SK-N-SH (cell line): ENCODE results near the gene NT5C1B. TPM values are rescaled to one million over a fixed set of nuclear protein-coding genes. Genes with fewer than 3 reads are reported as not detected.

Experiments
- CTCF ChIA-PET: fragments of 300-600, 350-600 bp; formaldehyde crosslinking; extraction: SDS; loops from one replicate; lab custom pipeline; 2021; lab: Yijun Ruan, JAX
- POLR2A ChIA-PET: fragments of 350-600 bp; sonication (Branson Sonifier 250); formaldehyde crosslinking; extraction: SDS; loops from one replicate; lab custom pipeline; 2020; ENCODE audit warnings: antibody characterized with exemption, inconsistent platforms; lab: Yijun Ruan, JAX
- DNase-seq: peaks from one replicate; pipeline ENCODE4 v3.0.0; 2012
- H2AFZ ChIP-seq: fragments of 200-600 bp; sonication (generic); 2 replicates; pipeline ENCODE4 v1.8.1; 2016; ENCODE audit warnings: antibody characterized with exemption, mild to moderate bottlenecking, low read depth
- H3F3A ChIP-seq: fragments of 200-600 bp; sonication (generic); replicated peaks from 2 replicates; pipeline ENCODE3; 2016; ENCODE audit warnings: antibody characterized with exemption, mild to moderate bottlenecking; ENCODE audit not compliant: insufficient read depth
- H3K27ac ChIP-seq, 2 experiments: fragments of 200-500 bp in 1 of 2; fragments of 200-600 bp in 1 of 2; sonication (Bioruptor generic) in 1 of 2; sonication (generic), shearing (Covaris generic) in 1 of 2; 2 replicates each; pipeline versions ENCODE4 v1.5.1 to v1.6.1; 2014 to 2016; ENCODE audit warnings: low read depth in 2 of 2, inconsistent platforms in 1 of 2, low read length in 1 of 2, mild to moderate bottlenecking in 1 of 2, mixed read lengths in 1 of 2
- H3K27me3 ChIP-seq: fragments of 200-600 bp; sonication (generic), shearing (Covaris generic); 2 replicates; pipeline ENCODE4 v1.6.1; 2016; ENCODE audit warnings: mixed run types; ENCODE audit not compliant: insufficient read depth
- H3K36me3 ChIP-seq, 2 experiments: fragments of 200-500 bp in 1 of 2; fragments of 200-600 bp in 1 of 2; sonication (Bioruptor generic) in 1 of 2; sonication (generic) in 1 of 2; replicated peaks in 1 of 2; 2 replicates each; pipeline versions ENCODE3 to v1.5.1; 2014 to 2016; ENCODE audit warnings: low read length in 1 of 2, mild to moderate bottlenecking in 1 of 2; ENCODE audit not compliant: insufficient read depth in 2 of 2, control insufficient read depth in 1 of 2
- H3K4me1 ChIP-seq, 2 experiments: fragments of 200-500 bp in 1 of 2; fragments of 200-600 bp in 1 of 2; sonication (Bioruptor generic) in 1 of 2; sonication (generic), shearing (Covaris generic) in 1 of 2; 2 replicates each; pipeline versions ENCODE4 v1.5.1 to v1.6.1; 2014 to 2016; ENCODE audit warnings: low read depth in 1 of 2, low read length in 1 of 2, mixed run types in 1 of 2; ENCODE audit not compliant: insufficient read depth in 2 of 2, control insufficient read depth in 1 of 2
- H3K4me2 ChIP-seq: fragments of 200-600 bp; sonication (generic), shearing (Covaris generic); 2 replicates; pipeline ENCODE4 v1.6.1; 2017; ENCODE audit warnings: mixed run types
- H3K4me3 ChIP-seq, 2 experiments: fragments of 200-500 bp in 1 of 2; fragments of 200-600 bp in 1 of 2; sonication (Bioruptor generic) in 1 of 2; sonication (generic), shearing (Covaris generic) in 1 of 2; 2 replicates each; pipeline versions ENCODE4 v1.5.1 to v1.8.1; 2014 to 2016; ENCODE audit warnings: low read depth in 2 of 2, inconsistent platforms in 1 of 2, low read length in 1 of 2, mild to moderate bottlenecking in 1 of 2, mixed read lengths in 1 of 2, moderate library complexity in 1 of 2
- H3K79me2 ChIP-seq: fragments of 200-600 bp; sonication (generic); 2 replicates; pipeline ENCODE4 v1.8.1; 2017; ENCODE audit warnings: mild to moderate bottlenecking; ENCODE audit not compliant: insufficient read depth
- H3K9ac ChIP-seq: fragments of 200-600 bp; sonication (generic); 2 replicates; pipeline ENCODE4 v1.6.1; 2017; ENCODE audit warnings: mixed run types
- H3K9me2 ChIP-seq: fragments of 200-600 bp; sonication (generic); 2 replicates; pipeline ENCODE4 v1.6.1; 2017; ENCODE audit warnings: mixed run types
- H3K9me3 ChIP-seq: fragments of 200-600 bp; sonication (generic); 2 replicates; pipeline ENCODE4 v1.6.1; 2017; ENCODE audit warnings: mixed run types, mild to moderate bottlenecking, moderate library complexity
- H4K20me1 ChIP-seq: fragments of 200-600 bp; sonication (generic); 2 replicates; pipeline ENCODE4 v1.6.1; 2017; ENCODE audit warnings: mild to moderate bottlenecking, mixed run types; ENCODE audit not compliant: insufficient read depth
- EP300 ChIP-seq, 2 experiments: IDR thresholded peaks; 2 replicates each; pipeline versions ENCODE4 v1.4.0 to v1.6.1; 2012; ENCODE audit warnings: borderline replicate concordance in 1 of 2, low read depth in 1 of 2, low read length in 1 of 2
- EZH2phosphoT487 ChIP-seq: fragments of 200-600 bp; sonication (generic); IDR thresholded peaks from 2 replicates; pipeline ENCODE4 v1.6.1; 2017; ENCODE audit warnings: low read depth, mixed run types, mild to moderate bottlenecking, antibody characterized with exemption, moderate library complexity, borderline replicate concordance
- FOSL2 ChIP-seq: IDR thresholded peaks from 2 replicates; pipeline ENCODE4 v1.4.0; 2012; ENCODE audit warnings: low read depth, mild to moderate bottlenecking, moderate library complexity, borderline replicate concordance
- GABPA ChIP-seq: IDR thresholded peaks from 2 replicates; pipeline ENCODE4 v1.4.0; 2012; ENCODE audit warnings: low read depth, mild to moderate bottlenecking
- JUND ChIP-seq: IDR thresholded peaks from 2 replicates; pipeline ENCODE4 v1.4.0; 2012
- PBX3 ChIP-seq: IDR thresholded peaks from 2 replicates; pipeline ENCODE4; 2012
- RAD21 ChIP-seq: IDR thresholded peaks from 2 replicates; pipeline ENCODE4 v1.6.1; 2012; ENCODE audit warnings: mild to moderate bottlenecking, low read length
- REST ChIP-seq: IDR thresholded peaks from 2 replicates; pipeline ENCODE4 v1.6.1; 2012; ENCODE audit warnings: mild to moderate bottlenecking, low read depth, low read length, moderate library complexity
- RFX5 ChIP-seq: IDR thresholded peaks from 2 replicates; pipeline ENCODE4 v1.6.1; 2012; ENCODE audit warnings: mild to moderate bottlenecking, improper control_type of control experiment, low read length
- TEAD4 ChIP-seq: IDR thresholded peaks from 2 replicates; pipeline ENCODE4 v1.4.0; 2012; ENCODE audit warnings: mild to moderate bottlenecking, borderline replicate concordance; ENCODE audit not compliant: insufficient read depth
- WGBS: methylation state at CpG from one replicate; pipeline ENCODE4 v1.1.6; 2017; ENCODE audit warnings: low lambda C conversion rate; 5-methylcytosine and 5-hydroxymethylcytosine counted together
- polyA plus RNA-seq, 3 experiments: library from polyadenylated mRNA; depleted of rRNA; stranded (reverse); fragments of >200 nt; gene quantifications; 2 replicates each; pipeline ENCODE4 v1.2.3, GENCODE V29; 2012

NT5C1B gene
- polyA plus RNA-seq, 1 of the 3 experiments (the other 2 are of a cell fraction) = not detected

- peak overlapping the region; percentile 24 to 62; a peak in 2 of 4 replicates for H3K27ac ChIP-seq
- peak overlapping the region; percentile 4 for H3K4me2 ChIP-seq
Observed at GRCh38 chr2:18516112-18516511, 73.3 kb downstream of the NT5C1B start.

More at GRCh38 chr2:18516112-18516511, 73.3 kb downstream of the NT5C1B start:
- Histone ChIP-seq H3F3A (peaks cover 24% of the 10 kb centered on the region), H3K9me3 (no peaks in the 10 kb centered on the region), H3K9ac (no peak overlapping the region), H4K20me1 (no peaks in the 10 kb centered on the region), H3K27me3 (no peaks in the 10 kb centered on the region), H3K9me2 (no peaks in the 10 kb centered on the region), H3K36me3 (no peaks in the 10 kb centered on the region), H2AFZ (peak overlapping the region; percentile 22), H3K79me2 (no peaks in the 10 kb centered on the region), H3K4me3 (no peak overlapping the region), H3K4me1 (peaks cover 26 to 38% of the 10 kb centered on the region in 2 experiments)
- DNase-seq = no peak
- ChIA-PET POLR2A (no interaction called here), CTCF (interaction anchor here (1.0 to 8.6 kb wide), 8 partner anchors 10 to 848 kb away, joined by 3 to 107 read pairs (median 4); no protein-coding TSS in a partner anchor)
- WGBS = 48% methylated on average over 11 of the region's 11 CpGs
- TF ChIP-seq FOSL2 (peak; percentile 17; the same call in 1 of the 2 replicates), REST (0 out of 2 replicates have a peak, but pooled peaks have one; percentile 15), PBX3 (peak; percentile 49), RAD21 (no peak), GABPA (no peak), TEAD4 (0 out of 2 replicates have a peak, but pooled peaks have one; percentile 45), EZH2phosphoT487 (no peak), EP300 (IDR thresholded peaks at IDR 0.05; ENCODE audit: borderline replicate concordance in 1 of 2, low read depth in 1 of 2, low read length in 1 of 2) (peak in 1 of 2 experiments; percentile 29; a peak in 1 of 4 replicates), RFX5 (no peak), JUND (peak; percentile 11; the same call in 1 of the 2 replicates)
